Suppressor macrophage (primary cell): ENCODE measurements around the gene GYPC.

ENCODE experiments used
- DNase-seq, 4 experiments: peaks; one replicate each; pipeline ENCODE4 v3.0.0-alpha.2; 2020 to 2022

Gene GYPC

DNA sequence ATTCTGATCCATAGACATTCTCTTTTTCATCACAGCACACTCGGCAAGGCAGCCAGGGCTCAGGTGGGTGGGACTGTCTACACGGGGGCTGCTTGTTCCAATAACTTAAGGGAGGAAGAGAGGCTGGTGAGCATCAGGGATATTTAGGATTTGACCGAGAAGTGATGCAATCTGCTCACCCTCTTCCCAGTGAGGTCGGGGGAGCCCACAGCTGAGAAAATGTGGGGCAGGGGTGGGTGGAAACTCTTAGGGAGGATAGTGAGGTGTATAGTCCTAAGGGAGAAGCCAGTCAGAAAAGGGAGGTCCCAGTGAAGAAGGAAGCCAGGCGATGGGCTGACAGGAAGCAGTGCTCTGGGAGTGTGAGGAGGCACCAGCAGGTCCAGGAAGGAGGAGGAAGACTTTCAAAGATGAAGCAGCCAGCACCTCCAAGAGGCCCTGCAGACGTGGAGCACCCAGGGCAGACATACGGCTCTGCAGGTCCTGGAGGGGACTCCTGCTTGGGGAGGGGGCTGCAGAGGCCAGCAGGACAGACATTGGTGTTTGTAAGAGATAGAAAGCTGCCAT is 76.8 kb downstream of the GYPC start:
- no peak for DNase-seq

DNA sequence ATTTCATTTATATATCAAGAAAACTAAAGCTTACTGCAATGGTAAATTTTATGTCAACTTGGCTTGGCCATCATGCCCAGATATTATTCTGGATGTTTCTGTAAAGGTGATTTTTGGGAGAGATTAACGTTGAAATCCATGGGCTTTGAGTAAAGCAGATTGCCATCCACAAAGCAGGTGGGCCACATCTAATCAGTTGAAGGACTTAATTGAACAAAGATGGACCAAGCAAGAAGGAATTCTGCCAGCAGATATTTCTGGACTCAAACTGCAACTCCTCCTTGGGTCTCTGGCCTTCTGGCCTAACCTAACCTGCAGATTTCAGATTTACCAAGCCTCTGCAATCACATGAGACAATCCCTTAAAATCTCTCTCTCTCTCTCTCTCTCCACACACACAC is 77.8 kb downstream of the GYPC start:
- no peak for DNase-seq

GRCh38 chr2:126736133-126736874 is 80.3 kb downstream of the GYPC start:
- DNase-seq: no peak

DNA sequence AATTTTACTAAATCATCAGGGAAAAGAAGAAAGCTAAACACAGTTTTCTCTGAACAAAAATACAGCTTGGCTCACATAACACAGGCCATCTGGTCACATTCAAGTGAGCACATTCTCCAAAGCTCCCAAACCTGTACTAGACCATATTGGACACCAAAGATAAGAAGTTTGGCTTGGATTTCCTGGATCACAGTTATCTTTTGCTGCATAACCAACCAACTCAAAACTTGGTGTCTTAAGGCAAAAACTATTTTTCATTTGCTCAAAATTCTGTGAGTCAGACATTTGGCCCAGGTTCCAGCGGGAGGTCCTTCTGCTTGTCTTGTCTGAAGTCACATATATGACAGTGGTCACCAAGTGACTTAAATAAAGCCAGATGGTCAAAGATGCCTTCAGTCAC is 83.2 kb downstream of the GYPC start:
- DNase-seq: no peak

DNA sequence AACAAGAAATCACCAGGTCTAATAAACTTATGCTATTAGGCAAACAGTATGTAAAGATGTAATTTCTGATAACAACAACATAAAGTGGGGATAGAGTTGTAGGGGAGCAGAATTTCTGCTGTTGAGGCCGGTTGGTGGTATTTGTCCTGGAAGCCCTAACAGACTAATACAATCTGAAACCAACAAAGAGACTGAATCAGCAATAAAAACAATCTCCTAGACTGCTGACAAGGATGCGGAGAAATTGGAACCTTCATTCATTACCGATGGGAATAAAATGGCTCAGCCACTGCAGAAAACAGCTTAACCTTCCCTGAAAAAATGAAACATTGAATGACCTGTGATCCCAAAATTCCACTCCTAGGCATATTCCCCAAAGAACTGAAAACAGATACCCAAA is 88.7 kb downstream of the GYPC start:
- no peak for DNase-seq
